ENCODE results near the gene ZNF648.
"Not testable (repeated sequence)": the region's sequence is repeated elsewhere in the genome, so short reads cannot be mapped to it uniquely, and the experiment has no call there.

ZNF648 gene, protein sequence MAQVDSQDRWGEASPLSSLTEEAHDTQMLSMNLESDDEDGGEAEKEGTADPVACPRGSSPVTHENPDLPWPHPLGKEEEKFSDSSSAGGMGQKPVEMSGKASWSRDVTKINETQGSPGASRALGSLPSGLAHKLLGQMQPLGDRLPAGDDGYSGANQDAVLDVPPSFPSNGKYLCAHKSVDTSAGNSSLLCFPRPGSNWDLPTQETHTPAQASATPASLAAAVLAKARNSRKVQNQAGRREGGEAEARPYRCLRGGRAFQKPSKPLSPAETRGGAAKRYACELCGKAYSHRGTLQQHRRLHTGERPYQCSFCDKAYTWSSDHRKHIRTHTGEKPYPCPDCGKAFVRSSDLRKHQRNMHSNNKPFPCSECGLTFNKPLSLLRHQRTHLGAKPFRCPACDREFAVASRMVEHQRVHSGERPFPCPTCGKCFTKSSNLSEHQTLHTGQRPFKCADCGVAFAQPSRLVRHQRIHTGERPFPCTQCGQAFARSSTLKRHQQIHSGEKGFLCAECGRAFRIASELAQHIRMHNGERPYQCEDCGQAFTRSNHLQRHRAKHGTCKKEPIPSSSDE

DNA sequence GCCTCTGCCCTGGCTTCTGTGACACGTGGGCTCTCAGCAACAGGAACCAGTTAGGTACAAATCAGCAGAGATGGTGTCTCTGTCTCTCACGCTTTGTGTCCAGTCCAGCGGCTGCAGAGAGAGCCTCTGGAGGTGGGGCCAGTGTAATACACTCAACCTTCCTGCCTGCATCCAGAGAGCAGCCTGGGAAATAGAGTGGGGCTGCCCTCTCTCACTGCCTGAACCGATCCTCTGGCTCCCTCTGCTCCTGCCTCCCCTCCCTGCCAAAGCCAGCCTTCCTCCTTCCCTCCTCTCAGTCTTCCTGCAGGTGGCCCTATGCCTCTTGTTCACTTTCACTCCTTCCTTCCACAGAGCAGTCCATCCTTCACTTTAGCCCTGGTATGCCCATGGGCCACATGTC lies at the start of gene ZNF648:
TSS of gene ZNF648 (minus strand) at position 119 of the 400 bp plus-strand sequence. CDS start 3,702 bp downstream, outside the sequence.
- DNase-seq = no peak

DNA sequence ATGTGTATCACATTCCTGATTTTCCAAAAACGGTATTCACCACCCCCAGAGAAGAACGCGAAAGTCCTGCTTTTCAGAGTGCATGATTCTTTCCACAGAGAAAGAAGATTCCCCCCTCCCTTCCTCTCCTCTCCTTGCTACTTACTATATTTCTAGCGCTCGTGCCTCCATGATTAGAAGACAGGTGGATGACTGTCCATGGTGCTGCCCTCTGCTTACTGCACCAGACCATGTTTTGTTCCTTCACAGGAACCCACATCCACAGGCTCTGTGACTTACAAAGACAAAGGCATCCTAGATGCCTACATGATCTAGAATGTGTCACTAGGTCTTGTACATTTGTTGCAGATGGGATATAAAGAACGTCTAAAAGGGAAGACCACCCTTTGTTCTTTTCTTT lies 49.1 kb upstream of the ZNF648 start:
- DNase-seq = no peak

DNA sequence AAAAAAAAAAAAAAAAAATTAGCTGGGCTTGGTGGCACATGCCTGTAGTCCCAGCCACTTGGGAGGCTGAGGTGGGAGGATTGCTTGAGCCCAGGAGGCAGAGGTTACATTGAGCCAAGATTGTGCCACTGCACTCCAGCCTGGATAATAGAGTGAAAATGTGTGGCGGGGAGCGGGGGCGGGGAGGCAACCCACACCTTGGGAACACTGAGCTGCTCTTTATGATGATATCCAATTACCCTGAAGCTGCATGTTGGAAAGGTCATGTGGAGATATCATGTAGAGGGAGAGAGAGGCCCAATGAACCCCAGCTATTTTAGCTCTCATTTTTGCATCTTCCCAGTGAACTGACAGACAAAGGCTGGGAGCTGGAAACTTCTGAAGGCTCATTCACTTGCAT lies 48.3 kb upstream of the ZNF648 start:
- no peak for DNase-seq

DNA sequence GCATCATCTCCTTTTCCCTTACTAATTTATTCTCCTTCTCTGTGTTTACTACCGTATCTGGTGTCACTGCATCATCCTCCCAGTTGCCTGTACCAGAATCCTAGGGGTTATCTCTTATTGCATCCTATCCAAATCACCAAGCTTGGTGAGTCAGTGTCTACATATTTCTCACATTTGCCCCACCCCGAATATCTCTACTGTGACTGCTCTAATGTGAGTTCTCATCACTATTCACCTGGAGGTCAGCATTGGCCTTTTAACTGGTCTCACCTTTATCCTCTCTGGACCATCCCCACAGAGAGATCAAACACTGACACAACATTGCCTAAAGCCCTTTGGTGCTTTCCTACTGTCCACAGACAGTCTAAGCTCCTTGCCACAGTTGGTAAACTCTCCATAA lies 45.7 kb upstream of the ZNF648 start:
- DNase-seq = no peak

DNA sequence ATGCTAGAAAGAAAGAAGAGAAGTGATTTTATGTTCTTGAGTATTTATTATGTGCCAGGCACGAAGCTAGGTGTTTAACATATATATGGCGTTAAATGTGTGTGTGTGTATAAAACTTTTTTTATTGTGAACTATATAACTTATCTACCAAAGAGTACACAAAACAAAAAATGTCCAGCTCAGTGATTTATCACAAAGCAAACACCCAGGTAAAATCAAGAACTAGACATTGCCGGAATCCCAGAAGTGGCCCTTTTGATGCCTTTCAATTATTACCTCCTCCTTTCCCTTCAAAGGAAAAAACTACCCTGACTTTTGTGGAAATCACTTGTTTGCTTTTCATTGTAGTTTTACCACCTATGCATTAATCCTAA lies 40.5 kb upstream of the ZNF648 start:
- DNase-seq = no peak

DNA sequence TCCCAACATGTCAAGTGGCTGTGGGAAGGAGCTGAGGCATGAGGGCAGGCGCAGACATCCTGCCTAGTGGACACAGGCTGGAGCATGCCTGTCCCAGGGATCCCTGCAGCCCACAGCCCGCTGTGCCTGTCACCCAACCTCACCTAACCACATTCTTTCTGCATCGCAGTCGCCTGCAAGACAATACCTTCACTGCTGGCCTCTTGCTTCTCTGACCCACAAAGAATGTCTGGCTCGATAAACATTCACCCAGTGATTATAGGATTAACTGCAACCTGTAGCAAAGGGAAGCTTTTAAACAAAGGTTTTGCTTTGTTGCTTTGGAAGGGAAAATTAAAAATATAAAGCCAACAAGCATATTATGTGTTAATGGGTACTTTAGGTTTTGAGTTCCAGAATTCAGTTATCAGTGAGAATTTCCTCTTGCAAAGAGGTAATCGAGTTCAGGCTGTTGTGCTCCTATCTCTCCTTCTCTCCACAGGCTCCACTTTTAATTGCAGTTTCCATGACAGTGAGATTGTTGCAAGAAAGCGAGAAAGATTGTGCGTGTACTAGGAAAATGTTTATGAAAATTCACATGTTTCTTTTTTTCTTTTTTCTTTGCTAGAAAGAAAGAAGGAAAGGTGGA lies 40.0 kb upstream of the ZNF648 start:
- no peak for DNase-seq

DNA sequence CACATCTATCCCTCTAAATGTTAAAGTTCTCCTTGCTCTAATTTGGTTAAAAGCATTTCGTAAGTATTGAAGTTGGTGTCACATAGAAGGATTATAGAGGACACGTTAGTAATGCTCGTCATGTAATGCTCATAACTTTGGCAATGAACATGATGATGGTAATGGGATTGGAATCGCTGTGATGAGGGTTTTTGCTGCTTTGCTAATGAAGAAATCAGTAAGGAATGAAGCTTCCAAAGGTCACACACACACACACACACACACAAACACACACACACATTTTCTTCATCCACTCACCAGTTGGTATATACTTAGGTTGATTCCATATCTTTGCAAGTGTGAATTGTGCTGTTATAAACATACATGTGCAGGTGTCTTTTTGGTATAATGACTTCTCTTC lies 36.8 kb upstream of the ZNF648 start:
- no peak for DNase-seq

DNA sequence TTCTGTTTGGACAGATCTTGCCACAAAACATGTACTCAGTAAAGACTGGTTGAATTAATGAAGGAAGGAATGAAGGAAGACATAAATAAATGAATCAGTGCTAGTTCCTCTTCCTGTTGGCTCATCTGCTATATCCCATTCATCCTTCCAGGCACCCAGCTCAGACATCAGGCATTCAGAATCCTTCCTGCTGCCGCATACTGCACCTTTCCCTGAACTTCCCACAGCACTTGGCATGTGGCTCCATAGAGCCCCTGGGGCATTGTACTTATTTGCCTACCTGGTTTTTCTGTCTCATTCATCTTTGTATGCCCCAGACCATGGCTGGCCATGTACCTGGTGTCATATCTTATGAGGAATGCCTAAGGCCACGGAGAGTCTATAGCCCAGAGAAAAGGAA lies 34.4 kb upstream of the ZNF648 start:
- no peak for DNase-seq

DNA sequence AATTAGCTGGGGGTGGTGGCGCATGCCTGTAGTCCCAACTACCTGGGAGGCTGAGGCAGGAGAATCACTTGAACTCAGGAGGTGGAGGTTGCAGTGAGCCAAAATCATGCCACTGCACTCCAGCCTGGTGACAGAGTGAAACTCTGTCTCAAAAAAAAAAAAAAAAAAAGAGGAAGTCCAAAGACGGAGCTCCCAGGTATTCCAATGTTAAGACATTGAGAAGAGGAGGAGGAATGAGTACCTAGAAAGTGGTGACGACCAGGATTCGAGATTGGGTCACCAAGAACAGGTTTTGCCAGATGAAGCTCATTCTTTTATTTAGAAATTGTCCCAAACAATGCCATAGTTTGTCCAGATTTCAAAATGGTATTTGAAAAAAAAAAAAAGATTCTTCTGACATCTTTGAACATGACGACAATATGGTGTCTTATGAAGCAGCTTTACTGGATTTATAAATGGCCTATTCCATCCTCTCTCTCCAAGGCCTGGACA lies 33.0 kb upstream of the ZNF648 start:
- DNase-seq = not testable (repeated sequence)

DNA sequence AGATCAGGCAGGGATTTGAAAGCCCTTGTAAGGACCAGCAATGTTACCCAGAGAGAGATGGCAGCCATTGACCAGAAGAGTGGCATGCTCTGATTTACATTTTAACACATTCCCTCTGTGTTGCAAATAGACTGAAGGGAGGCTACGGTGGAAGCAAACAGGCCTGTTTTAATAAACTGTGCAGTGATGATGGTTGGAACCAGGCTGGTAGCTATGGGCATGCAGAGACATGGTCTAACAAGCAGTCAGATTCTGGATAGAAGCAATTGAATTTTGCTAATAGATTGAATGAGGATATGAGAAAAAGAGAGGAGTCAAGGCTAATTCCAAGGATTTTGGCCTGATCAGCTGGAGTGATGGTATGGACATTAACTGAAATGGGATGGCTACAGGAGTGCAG lies 32.3 kb upstream of the ZNF648 start:
- no peak for DNase-seq

DNA sequence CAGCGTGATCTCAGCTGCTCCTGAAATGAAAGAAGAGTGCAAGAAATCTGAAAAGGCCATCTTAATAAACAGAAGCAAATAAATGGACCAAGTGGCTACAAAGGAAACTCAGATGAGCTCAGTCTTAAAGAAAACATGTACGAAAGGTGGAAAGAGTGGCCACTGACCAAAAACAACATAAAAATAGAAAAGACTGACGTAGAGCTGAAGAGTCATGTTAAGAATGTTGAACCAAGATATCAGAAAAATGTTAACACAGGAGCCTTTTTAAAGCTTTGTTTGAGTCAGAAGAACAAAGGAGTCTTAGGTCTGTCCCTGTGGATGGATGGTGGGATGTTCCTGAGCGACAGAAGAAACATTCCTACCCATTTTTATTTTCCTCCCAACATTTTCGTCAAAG lies 30.8 kb upstream of the ZNF648 start:
- DNase-seq = no peak

DNA sequence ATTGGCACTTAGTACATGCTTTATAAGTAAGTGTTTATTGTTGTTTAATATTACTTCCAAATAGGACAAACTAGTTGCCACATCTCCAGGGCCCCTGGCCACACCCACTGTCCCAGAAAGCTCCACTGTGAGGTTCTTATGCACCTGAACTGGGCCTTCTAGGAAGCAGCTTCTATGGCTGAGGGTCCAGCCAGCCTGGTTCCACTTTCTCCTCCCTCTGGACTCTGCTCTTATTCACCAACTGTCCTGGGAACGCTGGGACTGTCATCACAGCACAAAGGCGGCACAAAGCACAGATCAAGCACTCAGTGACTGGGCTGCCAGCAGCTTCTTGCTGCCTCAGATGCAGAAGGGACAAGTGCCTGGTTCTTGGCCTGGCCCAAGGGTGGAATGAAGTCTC lies 29.6 kb upstream of the ZNF648 start:
- DNase-seq = no peak

DNA sequence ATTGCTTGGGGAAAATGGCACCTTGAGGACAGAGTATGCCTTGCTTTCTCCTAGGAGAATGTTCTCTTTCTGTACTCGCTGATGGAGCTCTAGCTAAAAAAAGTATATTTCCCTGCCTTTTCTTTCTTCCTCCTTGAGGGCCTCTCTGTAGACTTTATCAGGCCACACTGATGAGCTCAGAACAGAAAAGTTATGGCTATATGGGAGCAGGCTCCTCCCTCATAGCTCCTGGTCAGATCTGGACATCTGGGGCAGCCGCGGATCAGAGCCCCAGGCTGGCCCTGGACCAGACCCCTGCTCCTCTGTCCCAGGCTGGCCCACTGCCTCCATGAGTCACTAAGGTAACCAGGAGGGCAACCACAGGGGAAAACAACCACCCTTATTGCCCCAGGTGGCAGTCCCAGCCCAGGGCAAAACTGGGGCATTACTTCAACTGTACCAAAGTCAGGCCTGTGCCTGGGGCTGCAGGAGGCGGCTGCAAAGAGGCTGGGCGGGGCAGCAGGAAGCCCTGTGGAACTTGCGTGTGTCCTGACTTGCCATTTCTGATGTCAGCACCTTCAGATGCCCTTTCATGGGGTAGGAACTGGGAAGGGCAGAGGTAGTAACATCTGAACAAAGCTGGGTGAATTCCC lies 26.3 kb upstream of the ZNF648 start:
- DNase-seq = peak; percentile 72

DNA sequence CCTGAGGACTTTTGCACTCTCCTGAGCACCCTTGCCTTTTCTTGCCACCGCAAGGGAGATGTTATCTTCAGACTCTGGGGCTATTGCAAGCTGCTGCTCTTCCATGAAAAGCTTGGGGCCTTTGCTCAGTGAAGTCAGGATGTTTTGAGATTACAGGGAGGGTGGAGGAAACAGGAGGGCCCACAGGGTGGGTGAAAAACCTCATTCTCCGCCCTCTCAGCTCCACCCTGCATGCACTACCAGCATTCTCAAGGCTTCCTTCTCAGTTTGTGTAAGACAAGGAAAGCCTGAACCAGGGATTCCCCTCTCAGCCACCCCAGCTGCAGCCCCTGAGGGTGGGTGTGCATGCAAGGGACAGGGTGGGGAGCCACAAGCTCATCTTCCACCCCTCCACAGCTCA lies 25.8 kb upstream of the ZNF648 start:
- DNase-seq = no peak

DNA sequence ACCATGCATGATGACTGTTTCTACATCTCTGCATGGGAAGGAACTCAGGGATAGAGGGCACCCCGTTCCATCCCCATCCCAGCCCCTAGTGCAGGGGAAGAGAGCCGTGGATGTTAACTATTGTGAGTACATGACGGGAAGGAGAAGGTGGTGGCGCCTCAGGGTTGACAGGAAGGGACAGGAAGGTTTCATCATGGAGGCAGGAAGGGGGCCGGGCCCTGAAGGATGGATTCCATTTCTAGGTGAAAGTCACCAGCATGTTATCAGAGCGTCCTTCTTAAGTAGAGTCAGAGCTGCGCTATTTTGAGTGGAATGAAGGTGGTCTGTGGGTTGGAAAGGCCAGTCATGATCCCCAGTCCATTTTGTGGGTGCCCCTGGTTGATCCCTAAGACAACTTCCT lies 25.1 kb upstream of the ZNF648 start:
- DNase-seq = no peak

DNA sequence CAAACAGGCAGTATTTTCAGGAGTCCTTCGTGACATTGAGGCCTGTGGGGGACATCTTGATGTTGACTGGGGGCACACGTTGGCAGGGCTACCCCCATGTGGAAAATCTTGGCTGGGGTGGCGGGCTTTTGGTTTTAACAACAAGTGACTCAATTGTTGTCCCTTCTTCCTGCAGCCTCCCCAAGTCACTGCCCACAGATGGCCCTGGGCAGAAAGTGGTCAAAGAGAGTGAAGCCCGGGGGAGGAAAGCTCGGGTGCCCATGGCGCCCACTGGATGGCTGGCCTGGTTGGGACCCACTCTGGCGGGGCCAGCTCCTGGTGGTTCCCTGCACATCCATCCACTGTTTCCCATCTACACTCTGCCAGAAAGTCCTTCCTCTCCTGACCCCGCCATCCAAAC lies 24.6 kb upstream of the ZNF648 start:
- DNase-seq = no peak

DNA sequence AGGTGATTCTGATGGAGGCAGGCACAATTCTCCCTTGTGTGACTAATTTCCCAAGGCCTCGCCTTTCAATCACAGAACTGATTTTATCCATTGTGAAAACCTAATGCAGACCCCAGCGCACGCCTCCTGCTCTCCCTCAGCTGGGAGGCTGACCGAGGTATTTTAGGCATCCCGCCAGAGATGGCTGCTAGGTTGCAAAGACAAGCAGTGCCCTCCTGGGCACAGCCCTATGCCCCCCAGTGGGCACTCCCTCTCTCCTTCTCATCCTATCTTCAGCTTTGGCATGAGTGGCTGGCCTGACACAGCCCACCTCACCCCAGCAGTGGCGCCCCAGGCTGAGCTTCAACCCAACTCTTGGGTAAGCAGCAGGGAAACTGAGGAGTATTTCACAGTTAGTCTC lies 24.2 kb upstream of the ZNF648 start:
- no peak for DNase-seq

DNA sequence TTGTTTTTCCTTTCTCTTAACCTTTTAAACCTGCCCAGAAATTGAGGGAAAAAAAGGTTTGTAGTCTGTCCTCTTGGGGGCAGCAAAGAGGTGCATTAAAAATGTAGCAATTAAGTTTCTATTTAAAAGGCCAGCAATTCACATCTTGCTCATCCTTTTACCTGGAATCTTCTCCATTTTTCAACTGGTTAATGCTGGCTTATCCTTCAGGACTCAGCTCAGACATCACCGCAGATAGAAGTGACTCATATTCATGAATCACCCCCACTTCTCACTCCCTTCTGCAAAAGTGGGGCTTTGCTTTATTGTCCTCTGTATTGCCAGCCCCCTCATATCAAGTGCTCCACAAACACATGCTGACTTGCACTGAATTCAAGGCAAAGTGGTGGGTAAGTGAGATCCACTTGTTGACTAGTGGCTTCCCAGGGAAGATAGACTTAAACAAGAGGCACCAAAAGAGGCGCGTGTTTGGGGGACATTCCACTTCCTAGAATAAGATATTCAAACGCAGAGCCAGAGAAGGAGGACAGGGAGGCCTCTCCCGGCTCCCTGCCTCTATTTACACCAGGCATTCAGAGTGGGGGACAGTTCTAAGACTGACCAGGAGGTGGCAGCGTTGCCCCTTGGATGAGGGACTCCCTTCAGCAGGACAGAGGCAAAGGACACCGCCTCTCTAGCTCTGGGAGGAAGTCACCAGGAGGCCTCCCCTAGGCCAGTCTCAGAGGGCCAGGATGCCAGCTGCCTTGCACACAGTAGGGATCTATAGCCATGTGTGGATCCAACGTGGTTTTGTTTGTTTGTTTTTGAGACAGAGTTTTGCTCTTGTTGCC lies 23.2 kb upstream of the ZNF648 start:
- peak; percentile 89 for DNase-seq

DNA sequence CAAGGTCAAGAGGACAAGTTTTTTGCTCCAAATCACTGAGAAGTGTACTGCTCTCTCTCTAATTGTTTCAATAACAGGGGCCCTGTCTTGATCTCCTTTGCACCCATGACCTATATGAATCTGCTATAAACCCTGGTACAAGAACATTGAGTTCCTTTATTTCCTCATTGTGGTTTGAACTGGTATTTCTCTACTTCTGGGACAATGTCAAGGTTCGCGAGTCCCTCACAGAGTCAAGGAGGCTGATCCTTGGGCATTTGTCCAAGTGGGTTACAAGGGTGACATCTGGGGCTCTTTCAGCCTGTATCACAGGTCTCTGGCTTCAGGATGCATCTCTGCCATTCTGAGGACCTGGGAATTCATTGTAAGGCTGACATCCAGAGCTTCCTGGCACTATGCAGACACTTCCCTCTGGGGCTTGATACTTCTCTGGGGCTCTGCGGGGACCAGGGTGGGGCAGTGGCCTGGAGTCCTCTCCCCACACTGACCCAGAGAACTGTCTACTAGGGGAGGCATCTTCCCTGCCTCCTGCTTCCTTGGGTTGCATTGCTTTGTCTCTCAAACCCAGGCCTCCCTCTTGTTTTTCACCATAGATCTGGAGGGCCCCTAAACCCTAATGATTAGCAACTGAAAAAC lies 22.5 kb upstream of the ZNF648 start:
- DNase-seq = no peak

DNA sequence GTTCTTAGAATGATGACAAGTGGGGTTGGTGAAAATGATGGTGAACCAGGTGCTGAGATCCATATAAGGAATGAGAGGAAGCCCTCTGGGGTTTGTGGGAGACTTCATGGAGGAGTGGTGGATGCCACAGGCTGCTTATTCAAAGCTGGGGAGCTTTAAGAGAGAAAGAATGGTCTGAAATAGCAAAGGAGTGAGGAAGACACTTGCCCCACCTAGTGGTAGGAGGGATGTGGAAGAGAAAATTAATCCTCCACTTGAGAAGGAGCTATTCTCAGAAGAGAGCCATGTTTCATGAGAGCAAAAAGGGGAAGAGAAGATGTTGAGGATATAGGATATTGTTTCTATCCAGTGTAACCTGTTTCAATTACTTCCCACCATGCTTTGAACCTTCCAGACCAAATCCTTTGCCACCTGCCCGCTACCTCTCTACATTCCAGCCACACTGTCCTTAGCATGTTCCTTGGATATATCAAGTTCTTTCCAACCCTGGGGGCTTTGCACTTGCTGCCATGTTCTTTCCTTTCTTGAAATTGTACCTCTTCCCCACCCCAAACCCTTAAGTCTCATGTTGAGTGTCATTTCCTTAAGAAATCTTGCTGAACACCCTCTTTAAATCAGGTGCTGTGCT lies 19.6 kb upstream of the ZNF648 start:
- no peak for DNase-seq

DNA sequence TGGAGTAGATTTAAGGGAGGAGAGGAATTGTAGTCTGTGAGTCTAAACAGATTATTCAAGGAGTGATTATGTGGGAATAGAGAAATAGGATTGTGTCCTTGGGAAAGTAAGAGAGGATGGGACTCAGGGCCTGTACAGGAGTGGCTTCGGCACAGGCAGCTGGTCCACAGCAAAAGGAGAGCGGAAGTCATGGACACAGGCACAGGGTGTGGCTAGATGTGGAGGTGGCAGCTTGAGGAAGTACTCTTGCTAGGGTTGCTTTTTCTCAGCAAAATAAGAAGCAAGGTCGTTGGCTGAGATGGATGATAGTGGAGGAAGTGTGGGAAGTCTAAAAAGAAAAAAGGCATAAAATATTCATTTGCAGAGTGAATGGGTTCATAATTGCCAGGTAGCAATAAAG lies 18.5 kb upstream of the ZNF648 start:
- no peak for DNase-seq

DNA sequence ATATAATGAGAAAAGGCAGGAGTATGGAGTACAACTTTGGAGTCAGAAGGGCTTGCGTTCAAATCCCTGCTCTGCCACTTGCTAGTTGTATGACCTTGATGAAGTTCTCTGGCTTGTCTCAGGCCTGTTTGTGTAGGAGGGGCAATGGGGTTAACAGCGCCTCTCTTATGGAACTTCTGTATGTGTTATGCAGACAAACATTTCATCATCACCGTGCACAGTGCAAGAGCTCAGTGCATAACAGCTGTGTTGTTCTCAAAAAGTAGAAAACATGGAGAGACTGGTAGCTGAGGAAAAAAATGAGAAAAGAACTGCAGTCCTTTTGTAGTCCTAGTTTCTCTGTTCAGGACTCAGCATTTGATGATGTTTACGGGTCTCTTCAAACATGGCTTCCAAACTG lies 10.4 kb upstream of the ZNF648 start:
- no peak for DNase-seq
